ENCODE measurements around the gene TMEM234.

The TMEM234 gene

GRCh38 chr1:32234792-32235191, 12.6 kb upstream of the TMEM234 start:
- Histone ChIP-seq H3K9me2 (replicated peaks; ENCODE audit: insufficient read depth, low read length) (no peaks in the 10 kb centered on the region), H3K9ac (ENCODE audit: low read length) (no peak overlapping the region), H3K4me3 (ENCODE audit: low read length) (no peak overlapping the region), H4K20me1 (ENCODE audit: insufficient read depth, low read length) (no peaks in the 10 kb centered on the region), H3K4me1 (ENCODE audit: low read length) (no peaks in the 10 kb centered on the region), H3K36me3 (replicated peaks; ENCODE audit: insufficient read depth, low read length) (no peaks in the 10 kb centered on the region; the same call in 1 of the 2 replicates), H3K27me3 (replicated peaks; ENCODE audit: insufficient read depth, low read length) (no peaks in the 10 kb centered on the region), H3F3A (ENCODE audit: insufficient read depth, low read length) (no peaks in the 10 kb centered on the region), H3K4me2 (ENCODE audit: low read depth, low read length) (no peak overlapping the region), H3K79me2 (ENCODE audit: low read length) (no peaks in the 10 kb centered on the region), H2AFZ (ENCODE audit: low read length) (no peak overlapping the region), H3K9me3 (replicated peaks; ENCODE audit: insufficient read depth, low read length) (no peaks in the 10 kb centered on the region), H3K27ac (ENCODE audit: low read length) (no peak overlapping the region)
- DNase-seq: no peak
- TF ChIP-seq EZH2phosphoT487 (IDR thresholded peaks at IDR 0.05; ENCODE audit: low read length): no peak
- TF ChIP-seq EZH2 (optimal IDR thresholded peaks at IDR 0.05; ENCODE audit: low read depth, low read length): no peak
- no peak for TF ChIP-seq CTCF (IDR thresholded peaks at IDR 0.05; ENCODE audit: low read length)

- no peak for TF ChIP-seq CTCF (IDR thresholded peaks at IDR 0.05; ENCODE audit: low read length)
- TF ChIP-seq EZH2phosphoT487 (IDR thresholded peaks at IDR 0.05; ENCODE audit: low read length): no peak
- no peak for TF ChIP-seq EZH2 (optimal IDR thresholded peaks at IDR 0.05; ENCODE audit: low read depth, low read length)
- Histone ChIP-seq H4K20me1 (ENCODE audit: insufficient read depth, low read length) (no peaks in the 10 kb centered on the region), H2AFZ (ENCODE audit: low read length) (no peak overlapping the region), H3K4me3 (ENCODE audit: low read length) (no peak overlapping the region), H3K79me2 (ENCODE audit: low read length) (no peaks in the 10 kb centered on the region), H3F3A (ENCODE audit: insufficient read depth, low read length) (no peaks in the 10 kb centered on the region), H3K9me3 (replicated peaks; ENCODE audit: insufficient read depth, low read length) (no peaks in the 10 kb centered on the region), H3K4me2 (ENCODE audit: low read depth, low read length) (no peak overlapping the region), H3K27me3 (replicated peaks; ENCODE audit: insufficient read depth, low read length) (no peaks in the 10 kb centered on the region), H3K36me3 (replicated peaks; ENCODE audit: insufficient read depth, low read length) (peaks cover 4% of the 10 kb centered on the region), H3K4me1 (ENCODE audit: low read length) (no peaks in the 10 kb centered on the region), H3K9me2 (replicated peaks; ENCODE audit: insufficient read depth, low read length) (no peaks in the 10 kb centered on the region), H3K27ac (ENCODE audit: low read length) (no peak overlapping the region), H3K9ac (ENCODE audit: low read length) (no peak overlapping the region)
- no peak for DNase-seq
Measured at GRCh38 chr1:32232558-32233304, 10.6 kb upstream of the TMEM234 start.

- H3K9me3 ChIP-seq (replicated peaks; ENCODE audit: insufficient read depth, low read length): no peaks in the 10 kb centered on the region
- H3K27me3 ChIP-seq (replicated peaks; ENCODE audit: insufficient read depth, low read length): no peaks in the 10 kb centered on the region
- no peak overlapping the region for H3K9ac ChIP-seq (ENCODE audit: low read length)
- H3F3A ChIP-seq (ENCODE audit: insufficient read depth, low read length): no peaks in the 10 kb centered on the region
- H3K36me3 ChIP-seq (replicated peaks; ENCODE audit: insufficient read depth, low read length): peaks cover 4% of the 10 kb centered on the region
- no peaks in the 10 kb centered on the region for H4K20me1 ChIP-seq (ENCODE audit: insufficient read depth, low read length)
- no peak overlapping the region for H3K27ac ChIP-seq (ENCODE audit: low read length)
- H3K4me1 ChIP-seq (ENCODE audit: low read length): no peaks in the 10 kb centered on the region
- H3K79me2 ChIP-seq (ENCODE audit: low read length): no peaks in the 10 kb centered on the region
- H3K4me2 ChIP-seq (ENCODE audit: low read depth, low read length): no peak overlapping the region
- H3K9me2 ChIP-seq (replicated peaks; ENCODE audit: insufficient read depth, low read length): no peaks in the 10 kb centered on the region
- no peak for DNase-seq
- H3K4me3 ChIP-seq (ENCODE audit: low read length): no peak overlapping the region
- H2AFZ ChIP-seq (ENCODE audit: low read length): no peak overlapping the region
- TF ChIP-seq EZH2phosphoT487 (IDR thresholded peaks at IDR 0.05; ENCODE audit: low read length) (no peak), EZH2 (optimal IDR thresholded peaks at IDR 0.05; ENCODE audit: low read depth, low read length) (no peak), CTCF (IDR thresholded peaks at IDR 0.05; ENCODE audit: low read length) (no peak)
Measured at GRCh38 chr1:32231843-32232432, 9.8 kb upstream of the TMEM234 start.
